ENCODE measurements around the gene CDH4.
"Not testable (repeated sequence)": the region's sequence is repeated elsewhere in the genome, so short reads cannot be mapped to it uniquely, and the experiment has no call there.

Gene CDH4

DNA sequence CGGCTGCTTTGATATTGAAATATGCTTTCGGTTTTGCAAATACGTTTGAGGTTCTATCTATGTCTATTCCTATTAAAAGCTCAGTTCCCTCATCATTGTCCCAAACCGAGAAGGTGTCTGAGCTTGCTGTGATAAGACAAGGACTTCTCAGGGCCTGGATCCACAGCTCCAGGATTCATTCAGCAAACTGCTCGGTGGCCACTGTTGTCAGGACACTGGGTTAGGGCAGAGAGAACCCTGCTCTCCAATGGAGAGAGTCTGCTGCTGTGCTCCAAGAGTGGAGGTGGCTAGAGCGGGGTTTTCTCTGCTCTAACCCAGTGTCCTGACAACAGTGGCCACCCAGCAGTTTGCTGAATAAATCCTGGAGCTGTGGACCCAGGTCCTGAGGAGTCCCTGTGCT is 198.5 kb downstream of the CDH4 start:
- Histone ChIP-seq H3K9me3 (ENCODE audit: control insufficient read depth in 2 of 2, low read length in 2 of 2) (peaks cover 0 to 2% of the 10 kb centered on the region in 2 donors), H3K9ac (ENCODE audit: low read depth in 1 of 2, low read length in 2 of 2) (no peak overlapping the region), H3K4me1 (ENCODE audit: control insufficient read depth in 2 of 2, insufficient read depth in 2 of 2, low read length in 2 of 2) (no peaks in the 10 kb centered on the region), H3K27me3 (ENCODE audit: control insufficient read depth in 2 of 2, insufficient read depth in 2 of 2, low read length in 2 of 2) (no peaks in the 10 kb centered on the region), H3K36me3 (ENCODE audit: control insufficient read depth in 2 of 2, insufficient read depth in 2 of 2, low read length in 2 of 2) (no peaks in the 10 kb centered on the region), H3K27ac (ENCODE audit: low read depth in 2 of 2, low read length in 2 of 2) (no peak overlapping the region), H3K4me3 (ENCODE audit: low read length in 2 of 2) (no peak overlapping the region)

DNA sequence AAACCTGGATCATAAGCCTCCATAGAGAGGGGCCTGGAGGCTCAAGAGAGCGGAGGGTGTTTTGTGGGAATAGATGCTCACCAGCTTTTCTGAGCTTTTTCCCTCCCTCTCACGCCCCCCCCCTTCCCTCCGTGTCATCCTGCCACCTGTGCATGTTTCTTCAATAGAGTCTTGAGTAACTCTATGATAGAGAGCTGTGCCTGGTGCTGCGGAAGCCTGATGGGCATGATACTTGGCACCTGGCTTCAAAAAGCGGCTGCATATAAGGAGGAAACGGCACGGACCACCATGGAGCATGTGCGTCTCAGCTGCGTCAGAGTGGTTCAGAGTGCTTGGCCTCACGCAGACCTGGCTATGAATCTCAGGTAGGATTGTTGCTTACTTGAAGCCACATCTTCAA is 198.9 kb downstream of the CDH4 start:
- H3K9me3 ChIP-seq (ENCODE audit: control insufficient read depth in 2 of 2, low read length in 2 of 2) = peaks cover 0 to 2% of the 10 kb centered on the region in 2 donors
- no peaks in the 10 kb centered on the region for H3K36me3 ChIP-seq (ENCODE audit: control insufficient read depth in 2 of 2, insufficient read depth in 2 of 2, low read length in 2 of 2)
- no peak overlapping the region for H3K9ac ChIP-seq (ENCODE audit: low read depth in 1 of 2, low read length in 2 of 2)
- H3K4me3 ChIP-seq (ENCODE audit: low read length in 2 of 2) = no peak overlapping the region
- no peaks in the 10 kb centered on the region for H3K4me1 ChIP-seq (ENCODE audit: control insufficient read depth in 2 of 2, insufficient read depth in 2 of 2, low read length in 2 of 2)
- H3K27me3 ChIP-seq (ENCODE audit: control insufficient read depth in 2 of 2, insufficient read depth in 2 of 2, low read length in 2 of 2) = no peaks in the 10 kb centered on the region
- H3K27ac ChIP-seq (ENCODE audit: low read depth in 2 of 2, low read length in 2 of 2) = no peak overlapping the region

DNA sequence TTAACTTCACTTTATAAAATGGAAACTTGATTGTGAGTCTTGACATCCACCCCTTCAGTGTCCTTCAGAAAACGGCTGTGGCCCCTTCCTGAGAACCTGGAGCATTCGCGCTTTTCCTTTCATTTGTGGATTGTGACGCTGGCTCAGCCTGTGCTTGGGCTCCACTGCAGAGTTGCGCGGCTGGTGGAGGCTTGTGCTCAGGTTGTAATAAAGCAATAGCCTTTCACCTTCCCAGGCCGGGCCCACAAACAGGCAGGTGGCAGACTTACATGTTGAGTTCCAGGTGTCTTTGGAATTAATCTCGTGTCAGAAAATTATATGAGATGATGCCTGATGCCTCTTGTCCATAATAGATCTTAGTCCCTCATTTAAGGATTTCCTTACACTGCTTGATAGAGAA is 199.9 kb downstream of the CDH4 start:
- H3K27me3 ChIP-seq (ENCODE audit: control insufficient read depth in 2 of 2, insufficient read depth in 2 of 2, low read length in 2 of 2) = no peaks in the 10 kb centered on the region

DNA sequence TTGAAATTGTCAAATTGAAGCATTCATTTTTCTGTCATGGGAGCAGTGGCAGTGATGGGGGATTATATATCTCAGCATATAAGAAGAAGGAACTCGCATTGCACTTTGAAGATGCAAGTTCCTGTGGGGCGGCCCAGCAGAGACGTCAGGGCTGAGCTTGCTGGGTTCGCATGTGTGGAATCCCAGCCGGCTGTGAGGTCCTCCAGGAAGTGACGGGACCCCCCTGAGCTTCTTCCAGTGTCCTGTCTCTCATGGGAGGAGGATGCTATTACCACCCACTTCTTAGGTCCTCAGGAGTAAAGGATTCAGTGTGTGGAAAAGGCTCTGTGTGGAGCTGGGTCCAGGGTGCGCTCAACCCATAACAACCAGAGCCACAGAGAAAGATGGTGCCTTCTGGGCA is 201.2 kb downstream of the CDH4 start:
- Histone ChIP-seq H3K27me3 (ENCODE audit: control insufficient read depth in 2 of 2, insufficient read depth in 2 of 2, low read length in 2 of 2) (no peaks in the 10 kb centered on the region), H3K27ac (ENCODE audit: low read depth in 2 of 2, low read length in 2 of 2) (no peak overlapping the region), H3K36me3 (ENCODE audit: control insufficient read depth in 2 of 2, insufficient read depth in 2 of 2, low read length in 2 of 2) (no peaks in the 10 kb centered on the region), H3K9ac (ENCODE audit: low read depth in 1 of 2, low read length in 2 of 2) (no peak overlapping the region), H3K9me3 (ENCODE audit: control insufficient read depth in 2 of 2, low read length in 2 of 2) (peaks cover 2 to 5% of the 10 kb centered on the region in 2 donors), H3K4me3 (ENCODE audit: low read length in 2 of 2) (no peak overlapping the region), H3K4me1 (ENCODE audit: control insufficient read depth in 2 of 2, insufficient read depth in 2 of 2, low read length in 2 of 2) (no peaks in the 10 kb centered on the region)

More for the DNA sequence above, 199.9 kb downstream of the CDH4 start:
- Histone ChIP-seq H3K4me1 (ENCODE audit: control insufficient read depth in 2 of 2, insufficient read depth in 2 of 2, low read length in 2 of 2) (no peaks in the 10 kb centered on the region), H3K36me3 (ENCODE audit: control insufficient read depth in 2 of 2, insufficient read depth in 2 of 2, low read length in 2 of 2) (no peaks in the 10 kb centered on the region), H3K9ac (ENCODE audit: low read depth in 1 of 2, low read length in 2 of 2) (no peak overlapping the region), H3K4me3 (ENCODE audit: low read length in 2 of 2) (no peak overlapping the region), H3K27ac (ENCODE audit: low read depth in 2 of 2, low read length in 2 of 2) (no peak overlapping the region), H3K9me3 (ENCODE audit: control insufficient read depth in 2 of 2, low read length in 2 of 2) (peaks cover 0 to 2% of the 10 kb centered on the region in 2 donors)

DNA sequence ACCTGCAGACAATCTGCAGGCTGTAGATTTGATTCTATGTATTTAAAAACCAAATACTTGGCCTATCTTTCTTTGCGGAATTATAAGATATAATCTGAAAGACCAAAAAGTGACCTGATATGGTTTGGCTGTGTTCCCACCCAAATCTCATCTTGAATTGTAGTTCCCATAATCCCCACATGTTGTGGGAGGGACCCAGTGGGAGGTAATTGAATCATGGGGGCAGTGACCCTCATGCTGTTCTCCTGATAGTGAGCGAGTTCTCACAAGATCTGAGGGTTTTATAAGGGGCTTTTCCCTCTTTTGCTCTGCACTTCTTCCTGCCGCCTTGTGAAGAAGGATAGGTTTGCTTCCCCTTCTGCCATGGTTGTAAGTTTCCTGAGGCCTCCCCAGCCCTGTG is 201.6 kb downstream of the CDH4 start:
- H3K4me3 ChIP-seq (ENCODE audit: low read length in 2 of 2); H3K4me1 ChIP-seq (ENCODE audit: control insufficient read depth in 2 of 2, insufficient read depth in 2 of 2, low read length in 2 of 2); H3K36me3 ChIP-seq (ENCODE audit: control insufficient read depth in 2 of 2, insufficient read depth in 2 of 2, low read length in 2 of 2); H3K27me3 ChIP-seq (ENCODE audit: control insufficient read depth in 2 of 2, insufficient read depth in 2 of 2, low read length in 2 of 2); H3K27ac ChIP-seq (ENCODE audit: low read depth in 2 of 2, low read length in 2 of 2); H3K9ac ChIP-seq (ENCODE audit: low read depth in 1 of 2, low read length in 2 of 2); H3K9me3 ChIP-seq (ENCODE audit: control insufficient read depth in 2 of 2, low read length in 2 of 2): not testable (repeated sequence)

DNA sequence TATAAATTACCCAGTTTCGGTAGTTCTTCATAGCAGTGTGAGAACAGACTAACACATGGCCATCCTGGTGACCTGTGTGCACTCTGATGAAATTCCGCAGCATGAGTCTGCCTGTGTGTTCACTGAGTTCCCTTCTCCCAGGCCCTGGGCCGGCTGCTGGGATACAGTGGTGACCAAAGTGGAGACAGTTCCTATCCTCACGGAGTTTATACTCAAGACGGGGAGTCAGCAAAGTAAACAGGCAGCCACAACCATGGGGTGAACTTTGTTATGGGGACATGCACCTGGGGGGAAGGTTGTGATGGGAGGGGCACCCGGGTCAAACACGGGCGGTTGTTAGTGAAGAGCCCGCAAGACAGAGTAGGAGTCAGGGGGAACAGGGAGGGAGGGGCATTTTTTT is 202.0 kb downstream of the CDH4 start:
- Histone ChIP-seq H3K36me3 (ENCODE audit: control insufficient read depth in 2 of 2, insufficient read depth in 2 of 2, low read length in 2 of 2) (no peaks in the 10 kb centered on the region), H3K27ac (ENCODE audit: low read depth in 2 of 2, low read length in 2 of 2) (no peak overlapping the region), H3K27me3 (ENCODE audit: control insufficient read depth in 2 of 2, insufficient read depth in 2 of 2, low read length in 2 of 2) (no peaks in the 10 kb centered on the region), H3K4me1 (ENCODE audit: control insufficient read depth in 2 of 2, insufficient read depth in 2 of 2, low read length in 2 of 2) (no peaks in the 10 kb centered on the region), H3K9me3 (ENCODE audit: control insufficient read depth in 2 of 2, low read length in 2 of 2) (peaks cover 4 to 9% of the 10 kb centered on the region in 2 donors), H3K4me3 (ENCODE audit: low read length in 2 of 2) (no peak overlapping the region), H3K9ac (ENCODE audit: low read depth in 1 of 2, low read length in 2 of 2) (no peak overlapping the region)

DNA sequence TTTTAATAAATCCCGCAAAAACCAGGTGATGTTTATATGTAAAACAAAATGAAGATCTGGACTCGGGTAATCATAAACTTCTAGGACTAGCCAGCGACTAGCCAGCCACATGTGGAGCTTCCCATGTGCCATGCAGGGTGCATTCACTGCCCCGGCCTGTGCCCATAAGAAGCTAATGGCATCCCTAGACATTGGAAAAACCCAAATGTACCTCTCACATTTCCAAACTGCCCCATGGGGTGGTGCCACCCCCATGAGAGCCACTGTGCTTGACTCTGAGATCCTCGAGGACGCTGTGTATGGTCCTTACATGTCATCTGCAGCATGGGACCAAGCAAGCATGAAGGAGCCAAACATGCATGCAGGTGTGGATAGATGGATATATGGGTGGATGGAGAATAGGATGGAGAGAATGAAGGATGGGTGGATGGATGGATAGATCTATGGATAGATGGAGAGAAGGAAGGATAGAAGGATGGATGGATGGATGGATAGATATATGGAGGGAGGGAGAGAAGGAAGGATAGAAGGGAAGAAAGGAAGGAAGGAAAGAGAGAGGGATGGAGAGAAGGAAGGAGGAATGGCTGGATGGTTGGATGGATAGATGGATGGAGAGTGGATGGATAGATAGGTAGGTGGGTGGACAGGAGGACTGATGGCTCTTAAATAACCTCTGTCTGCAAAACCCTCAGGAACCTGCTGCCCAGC is 203.6 kb downstream of the CDH4 start:
- no peak overlapping the region for H3K27ac ChIP-seq (ENCODE audit: low read depth in 2 of 2, low read length in 2 of 2)
- H3K4me3 ChIP-seq (ENCODE audit: low read length in 2 of 2) = no peak overlapping the region
- no peaks in the 10 kb centered on the region for H3K27me3 ChIP-seq (ENCODE audit: control insufficient read depth in 2 of 2, insufficient read depth in 2 of 2, low read length in 2 of 2)
- H3K36me3 ChIP-seq (ENCODE audit: control insufficient read depth in 2 of 2, insufficient read depth in 2 of 2, low read length in 2 of 2) = no peaks in the 10 kb centered on the region
- peaks cover 2 to 9% of the 10 kb centered on the region in 2 donors for H3K9me3 ChIP-seq (ENCODE audit: control insufficient read depth in 2 of 2, low read length in 2 of 2)
- no peaks in the 10 kb centered on the region for H3K4me1 ChIP-seq (ENCODE audit: control insufficient read depth in 2 of 2, insufficient read depth in 2 of 2, low read length in 2 of 2)
- no peak overlapping the region for H3K9ac ChIP-seq (ENCODE audit: low read depth in 1 of 2, low read length in 2 of 2)

DNA sequence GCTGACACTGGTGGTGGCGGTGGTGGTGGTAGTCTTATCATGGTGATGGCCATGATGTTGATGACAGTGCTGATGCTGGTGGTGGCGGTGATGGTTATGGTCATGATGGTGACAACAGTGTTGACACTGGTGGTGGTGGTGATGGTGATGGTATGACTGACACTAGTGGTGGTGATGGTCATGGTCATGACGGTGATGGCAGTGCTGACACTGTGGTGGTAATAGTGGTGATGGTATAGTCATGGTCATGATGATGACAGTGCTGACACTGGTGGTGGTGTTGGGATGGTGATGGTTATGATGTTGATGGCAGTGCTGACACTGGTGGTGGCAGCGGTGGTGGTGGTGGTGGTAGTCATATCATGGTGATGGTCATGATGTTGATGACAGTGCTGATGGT is 205.7 kb downstream of the CDH4 start:
- H3K27ac ChIP-seq (ENCODE audit: low read depth in 2 of 2, low read length in 2 of 2) = no peak overlapping the region
- no peak overlapping the region for H3K9ac ChIP-seq (ENCODE audit: low read depth in 1 of 2, low read length in 2 of 2)
- peaks cover 2 to 9% of the 10 kb centered on the region in 2 donors for H3K9me3 ChIP-seq (ENCODE audit: control insufficient read depth in 2 of 2, low read length in 2 of 2)
- no peak overlapping the region for H3K4me3 ChIP-seq (ENCODE audit: low read length in 2 of 2)
- H3K36me3 ChIP-seq (ENCODE audit: control insufficient read depth in 2 of 2, insufficient read depth in 2 of 2, low read length in 2 of 2) = no peaks in the 10 kb centered on the region
- H3K27me3 ChIP-seq (ENCODE audit: control insufficient read depth in 2 of 2, insufficient read depth in 2 of 2, low read length in 2 of 2) = no peaks in the 10 kb centered on the region
- H3K4me1 ChIP-seq (ENCODE audit: control insufficient read depth in 2 of 2, insufficient read depth in 2 of 2, low read length in 2 of 2) = no peaks in the 10 kb centered on the region

DNA sequence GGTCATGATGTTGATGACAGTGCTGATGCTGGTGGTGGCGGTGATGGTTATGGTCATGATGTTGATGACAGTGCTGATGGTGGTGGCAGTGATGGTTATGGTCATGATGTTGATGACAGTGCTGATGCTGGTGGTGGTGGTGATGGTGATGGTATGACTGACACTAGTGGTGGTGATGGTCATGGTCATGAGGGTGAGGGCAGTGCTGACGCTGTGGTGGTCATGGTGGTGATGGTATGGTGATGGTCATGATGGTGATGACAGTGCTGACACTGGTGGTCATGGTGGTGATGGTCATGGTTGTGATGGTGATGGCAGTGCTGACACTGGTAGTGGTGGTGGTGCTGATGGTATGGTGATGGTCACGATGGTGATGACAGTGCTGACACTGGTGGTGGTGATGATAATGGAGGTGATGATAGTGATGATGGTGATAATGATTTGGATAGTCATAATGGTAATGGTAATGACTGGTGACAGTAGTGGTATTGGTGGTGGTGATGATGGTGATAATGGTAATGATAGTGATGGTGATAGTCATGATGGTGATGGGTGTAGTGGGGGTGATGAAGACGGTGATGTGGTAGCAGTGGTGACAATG is 206.2 kb downstream of the CDH4 start:
- Histone ChIP-seq H3K27ac (ENCODE audit: low read depth in 2 of 2, low read length in 2 of 2) (no peak overlapping the region), H3K4me1 (ENCODE audit: control insufficient read depth in 2 of 2, insufficient read depth in 2 of 2, low read length in 2 of 2) (no peaks in the 10 kb centered on the region), H3K4me3 (ENCODE audit: low read length in 2 of 2) (no peak overlapping the region), H3K9me3 (ENCODE audit: control insufficient read depth in 2 of 2, low read length in 2 of 2) (peaks cover 2 to 9% of the 10 kb centered on the region in 2 donors), H3K27me3 (ENCODE audit: control insufficient read depth in 2 of 2, insufficient read depth in 2 of 2, low read length in 2 of 2) (no peaks in the 10 kb centered on the region), H3K36me3 (ENCODE audit: control insufficient read depth in 2 of 2, insufficient read depth in 2 of 2, low read length in 2 of 2) (no peaks in the 10 kb centered on the region), H3K9ac (ENCODE audit: low read depth in 1 of 2, low read length in 2 of 2) (no peak overlapping the region)

DNA sequence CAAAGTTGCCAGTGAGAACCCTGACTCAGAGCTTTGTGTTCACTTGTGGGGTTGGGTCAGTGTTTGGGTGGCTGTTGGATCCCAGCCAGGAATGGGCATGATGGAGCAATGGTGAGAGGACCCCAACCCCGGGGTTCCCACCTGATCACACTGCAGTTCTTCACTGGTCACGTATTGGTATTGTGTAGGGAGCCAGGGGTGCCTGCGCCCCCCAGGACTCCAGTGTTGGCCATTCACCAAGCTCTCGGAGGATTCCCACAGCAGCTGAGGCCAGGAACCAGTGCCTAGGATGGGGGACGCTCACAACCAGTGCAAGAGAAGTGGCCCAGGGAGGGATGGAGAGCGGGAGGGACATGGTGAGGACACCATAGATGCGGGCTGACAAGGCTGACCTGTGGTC is 207.2 kb downstream of the CDH4 start:
- H3K4me3 ChIP-seq (ENCODE audit: low read length in 2 of 2) = no peak overlapping the region
- H3K27ac ChIP-seq (ENCODE audit: low read depth in 2 of 2, low read length in 2 of 2) = no peak overlapping the region
- H3K9ac ChIP-seq (ENCODE audit: low read depth in 1 of 2, low read length in 2 of 2) = no peak overlapping the region
- H3K9me3 ChIP-seq (ENCODE audit: control insufficient read depth in 2 of 2, low read length in 2 of 2) = peaks cover 2 to 9% of the 10 kb centered on the region in 2 donors
- H3K4me1 ChIP-seq (ENCODE audit: control insufficient read depth in 2 of 2, insufficient read depth in 2 of 2, low read length in 2 of 2) = no peaks in the 10 kb centered on the region
- no peaks in the 10 kb centered on the region for H3K27me3 ChIP-seq (ENCODE audit: control insufficient read depth in 2 of 2, insufficient read depth in 2 of 2, low read length in 2 of 2)
- H3K36me3 ChIP-seq (ENCODE audit: control insufficient read depth in 2 of 2, insufficient read depth in 2 of 2, low read length in 2 of 2) = no peaks in the 10 kb centered on the region

All from mucosa of rectum (tissue), 2 donors.